ENCODE data around the gene SLC6A2.
A peak's percentile ranks its signal among the peaks of the same experiment; 100 is the strongest.

GRCh38 chr16:55701442-55702319 lies 45.9 kb downstream of the SLC6A2 start:
- TF ChIP-seq CTCF (IDR thresholded peaks at IDR 0.05) (peak; percentile 34 to 73 (median 58)), POLR2AphosphoS5 (IDR thresholded peaks at IDR 0.05) (no peak), EP300 (IDR thresholded peaks at IDR 0.05) (no peak)

All from upper lobe of left lung (tissue), 4 donors.